AG08396 (cell line): ENCODE measurements around the gene OR7D2.
"Not testable (repeated sequence)": the region's sequence is repeated elsewhere in the genome, so short reads cannot be mapped to it uniquely, and the experiment has no call there.

Source experiments
- DNase-seq: peaks from one replicate; pipeline ENCODE4 v3.0.0; 2012; ENCODE audit warnings: low spot score, mixed read lengths

Gene OR7D2

DNA sequence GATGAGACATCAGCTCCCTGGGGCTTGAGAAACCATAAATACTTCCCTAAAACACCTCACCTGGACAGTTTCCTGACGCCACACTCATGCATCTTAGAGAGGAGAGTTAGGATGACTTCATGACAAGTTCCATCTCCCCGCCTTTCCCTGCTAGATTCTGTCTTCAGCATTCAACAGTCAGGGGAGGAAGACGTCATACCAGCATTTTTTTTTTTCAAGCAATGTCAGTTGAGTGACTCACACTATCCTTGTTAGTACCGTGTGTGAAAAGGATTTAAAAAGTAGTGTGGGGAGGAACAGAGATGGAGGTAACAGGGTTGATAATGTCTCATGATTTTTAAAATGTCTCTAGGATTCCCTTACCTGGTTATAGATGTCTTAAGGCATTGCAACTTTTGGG is at the start of gene OR7D2:
Gene OR7D2 (plus strand): TSS at position 79 of the 400 bp plus-strand sequence. CDS start 6,803 bp downstream, outside the sequence.
- no peak for DNase-seq

DNA sequence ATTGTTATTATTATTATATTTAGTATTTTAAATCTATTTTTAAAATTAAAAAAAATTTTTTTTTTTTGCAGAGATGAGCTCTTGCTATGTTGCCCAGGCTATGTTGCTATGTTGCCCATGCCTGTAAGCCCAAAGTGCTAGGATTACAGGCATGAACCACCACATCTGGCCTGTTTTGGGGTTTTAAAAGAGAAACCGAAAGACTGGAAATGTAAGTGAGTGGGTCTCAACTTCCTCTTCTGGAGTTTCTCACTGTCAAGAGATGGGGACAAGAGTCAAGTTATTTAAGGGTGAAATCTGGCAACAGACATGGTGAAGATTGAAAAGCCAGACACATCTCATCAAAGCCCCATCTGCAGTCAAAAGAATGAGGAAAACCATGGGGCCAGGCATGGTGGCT is 47.8 kb upstream of the OR7D2 start:
- no peak for DNase-seq

DNA sequence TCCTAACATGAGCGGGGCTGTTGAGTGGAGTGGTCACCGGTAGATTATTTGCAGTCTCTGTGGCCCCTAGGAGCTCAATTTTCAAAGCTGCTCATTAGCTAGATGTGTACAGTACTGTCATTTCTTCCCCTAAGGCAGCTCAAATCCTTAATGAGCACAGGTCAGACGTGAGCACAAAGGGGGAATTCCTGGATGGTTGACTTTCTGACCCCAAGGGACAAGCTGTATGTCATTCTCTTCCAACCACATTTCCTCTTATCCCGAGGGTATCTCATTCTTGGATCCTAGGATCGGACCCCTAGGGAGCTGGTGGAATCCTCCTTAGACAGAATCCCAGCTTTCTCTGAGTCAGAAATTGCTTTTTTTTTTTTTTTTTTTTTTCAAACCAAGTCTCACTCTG is 46.4 kb upstream of the OR7D2 start:
- DNase-seq, result no peak

- DNase-seq, result no peak
Measured at GRCh38 chr19:9139609-9140158, 39.1 kb upstream of the OR7D2 start.

DNA sequence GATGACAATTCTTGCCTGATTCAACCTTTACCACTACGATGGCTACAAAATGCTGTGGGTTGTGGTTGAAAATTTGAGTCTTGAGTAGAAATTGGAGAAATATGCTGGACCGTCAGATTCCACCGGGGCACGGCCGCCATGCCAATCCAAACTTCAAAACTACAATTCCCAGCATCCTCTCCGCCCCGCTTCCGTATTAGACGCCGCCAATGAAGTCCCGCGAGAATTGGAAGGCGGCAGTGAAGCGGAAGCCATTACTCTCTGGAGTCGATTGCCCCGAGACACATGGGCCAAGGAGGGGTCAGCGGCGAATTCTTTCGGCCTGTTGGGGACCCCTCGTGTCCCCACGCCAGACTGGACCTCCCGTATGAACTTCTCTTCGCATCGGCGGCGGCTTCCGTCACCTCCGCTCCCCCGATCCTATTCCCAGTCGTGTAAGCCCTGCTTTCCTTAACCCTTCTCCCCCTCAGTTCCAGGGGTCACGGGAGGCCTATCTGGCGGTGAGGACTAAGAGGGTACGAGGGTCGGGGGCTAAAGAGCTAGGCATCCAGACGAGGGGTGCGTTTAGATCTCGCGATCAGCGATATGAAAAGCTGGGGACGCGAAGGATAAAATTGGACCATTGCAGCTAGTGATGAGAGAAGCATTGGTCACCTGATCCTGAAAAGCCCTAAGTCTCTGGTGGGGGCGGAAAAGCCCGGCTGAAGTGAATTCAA is 38.5 kb upstream of the OR7D2 start, which contains the start of gene ZNF317:
Gene ZNF317 (plus strand): TSS at position 239 of the 716 bp plus-strand sequence. CDS start 15,620 bp downstream, outside the sequence.
- DNase-seq, result peak; percentile 90

DNA sequence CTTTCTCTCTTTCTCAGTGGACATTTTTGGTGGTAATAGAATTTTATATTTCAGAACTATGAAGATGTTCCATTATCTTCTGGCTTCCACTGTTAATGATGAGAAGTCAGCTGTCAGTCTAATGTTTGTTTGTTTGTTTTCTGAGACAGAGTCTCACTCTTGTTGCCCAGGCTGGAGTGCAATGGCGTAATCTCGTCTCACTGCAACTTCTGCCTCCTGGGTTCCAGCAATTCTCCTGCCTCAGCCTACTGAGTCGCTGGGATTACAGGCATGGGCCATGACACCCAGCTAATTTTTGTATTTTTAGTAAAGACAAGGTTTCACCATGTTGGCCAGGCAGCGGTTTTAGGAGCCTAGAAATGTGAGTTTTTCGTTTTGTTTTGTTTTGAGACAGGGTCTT is 33.9 kb upstream of the OR7D2 start:
- DNase-seq, result no peak

- DNase-seq, result no peak
Measured at GRCh38 chr19:9146882-9147281, 31.9 kb upstream of the OR7D2 start.

DNA sequence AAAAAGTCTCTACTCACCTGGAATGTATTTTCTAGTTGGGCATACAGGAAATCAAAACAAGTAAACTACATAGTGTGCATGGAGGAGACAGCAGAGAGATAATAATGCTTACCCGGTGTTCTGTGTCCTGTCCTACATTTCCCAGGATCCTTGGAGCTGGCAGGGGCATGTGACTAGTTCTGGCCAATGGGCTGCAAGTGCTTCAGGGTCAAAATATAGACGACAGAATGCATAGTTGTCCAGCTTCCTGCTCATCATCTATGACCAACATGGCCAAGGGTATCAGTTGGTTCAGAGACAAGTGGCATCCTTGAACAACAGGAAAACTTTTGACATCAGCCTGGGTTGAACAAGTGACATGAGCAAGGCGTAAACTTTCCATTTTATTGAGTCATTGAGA is 30.1 kb upstream of the OR7D2 start:
- DNase-seq, result no peak

DNA sequence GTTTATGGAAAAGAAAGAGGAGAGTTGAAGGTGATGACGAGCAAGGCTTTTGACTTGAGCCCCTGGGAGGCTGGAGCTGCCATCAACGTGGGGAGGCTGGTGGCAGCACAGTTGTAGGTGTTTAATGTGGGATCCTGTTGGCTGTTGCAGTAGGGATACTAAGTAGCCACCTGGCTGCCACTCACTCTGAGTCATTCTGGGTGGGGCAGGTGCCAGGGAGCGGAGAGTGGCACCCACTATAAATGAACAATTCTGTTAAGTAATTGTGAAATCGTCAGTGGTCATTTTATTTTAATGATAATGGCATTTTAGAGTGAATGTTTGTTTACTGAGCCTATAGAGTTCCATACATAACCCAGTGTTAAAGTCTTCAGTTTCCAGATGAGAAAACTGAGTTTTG is 28.8 kb upstream of the OR7D2 start:
- no peak for DNase-seq

- DNase-seq, result no peak
Measured at GRCh38 chr19:9150650-9151049, 28.1 kb upstream of the OR7D2 start.

GRCh38 chr19:9151367-9151766 is 27.4 kb upstream of the OR7D2 start:
- DNase-seq, result no peak

DNA sequence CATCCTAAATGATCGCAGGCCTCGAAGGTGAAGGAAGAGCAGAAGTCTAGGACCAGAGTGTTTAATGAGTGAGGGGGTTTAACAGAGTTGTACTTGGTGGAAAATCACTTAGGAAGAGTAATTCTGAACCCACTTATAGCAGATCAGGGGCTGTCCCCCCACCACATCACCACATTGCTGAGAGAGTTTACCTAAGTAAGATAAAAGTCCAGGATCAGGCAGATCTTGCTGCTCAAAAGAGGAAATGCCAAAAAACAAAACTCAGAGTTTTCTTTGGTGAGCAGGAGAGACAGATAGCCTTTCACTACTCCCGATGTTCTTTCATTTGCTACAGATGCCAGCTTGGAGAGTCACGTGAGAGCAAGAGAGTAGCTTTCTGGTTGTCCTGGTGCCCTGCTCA is 23.2 kb upstream of the OR7D2 start:
- DNase-seq, result no peak

GRCh38 chr19:9156304-9156703 is 22.5 kb upstream of the OR7D2 start:
- no peak for DNase-seq

- no peak for DNase-seq
Measured at GRCh38 chr19:9159891-9160290, 18.9 kb upstream of the OR7D2 start.

- no peak for DNase-seq
Measured at GRCh38 chr19:9161427-9161826, 17.4 kb upstream of the OR7D2 start.

GRCh38 chr19:9165261-9165660 is 13.5 kb upstream of the OR7D2 start:
- no peak for DNase-seq

GRCh38 chr19:9166846-9167245 is 11.9 kb upstream of the OR7D2 start:
- DNase-seq, result no peak

DNA sequence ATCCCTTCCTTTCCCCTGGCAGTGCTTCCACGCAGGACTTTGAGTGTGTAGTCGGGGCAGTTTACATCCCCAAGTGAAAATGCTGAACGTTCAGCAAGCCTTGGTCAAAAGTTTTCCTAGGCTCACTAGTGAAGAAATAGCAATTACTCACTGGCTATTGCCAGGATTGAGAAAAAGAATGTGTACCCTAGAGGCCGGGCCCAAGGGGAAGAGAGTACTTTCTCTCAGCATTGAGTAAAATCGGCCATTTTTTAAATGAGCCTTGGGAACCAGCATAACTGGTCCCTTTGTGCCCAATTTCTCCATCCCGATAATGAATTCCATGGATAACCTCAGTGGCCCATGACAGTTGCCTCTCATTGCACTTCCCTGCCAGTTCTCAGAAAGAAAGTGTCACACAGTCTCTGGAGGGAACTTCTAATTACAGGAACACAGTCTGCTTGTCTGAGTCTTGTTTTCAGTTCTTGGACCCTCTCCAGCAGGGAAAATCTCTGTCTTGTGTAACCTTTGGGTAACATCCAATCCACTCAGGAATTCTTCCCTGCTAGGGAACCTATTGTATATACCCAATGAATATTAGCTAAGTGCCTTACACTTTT is 7.3 kb upstream of the OR7D2 start:
- DNase-seq, result no peak

DNA sequence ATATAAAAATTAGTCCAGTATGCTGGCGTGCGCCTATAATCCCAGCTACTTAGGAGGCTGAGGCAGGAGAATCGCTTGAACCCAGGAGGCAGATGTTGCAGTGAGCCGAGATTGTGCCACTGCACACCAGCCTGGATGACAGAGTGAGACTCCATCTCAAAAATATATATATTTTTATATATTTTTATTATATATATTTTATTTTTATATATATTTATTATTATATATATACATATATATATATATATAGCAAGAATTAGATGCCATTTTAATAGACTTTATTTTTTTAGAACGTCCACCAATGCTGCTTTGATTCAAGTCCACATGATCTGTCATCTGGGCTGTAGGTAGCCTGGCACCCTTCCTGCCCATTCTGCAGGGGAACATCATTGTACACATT is 3.5 kb upstream of the OR7D2 start:
- DNase-seq, result no peak

GRCh38 chr19:9183000-9183399 is 4.2 kb downstream of the OR7D2 start:
- no peak for DNase-seq

DNA sequence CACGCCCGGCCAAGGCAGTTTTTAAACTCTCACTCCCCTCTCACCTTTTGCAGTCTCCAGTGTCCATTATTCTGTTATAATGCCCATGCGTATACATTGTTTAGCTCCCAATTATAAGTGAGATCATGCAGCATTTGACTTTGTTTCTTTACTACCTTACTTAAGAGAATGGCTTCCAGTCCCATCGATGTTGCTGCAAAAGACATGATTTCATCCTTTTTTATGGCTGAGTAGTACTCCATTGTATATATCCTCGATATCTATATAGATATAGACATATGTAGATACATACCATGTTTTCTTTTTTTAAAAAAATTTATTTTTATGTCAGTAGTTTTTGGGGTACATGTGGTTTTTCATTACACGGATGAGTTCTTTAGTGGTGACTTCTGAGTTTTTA is 8.4 kb downstream of the OR7D2 start:
- no peak for DNase-seq

GRCh38 chr19:9189535-9189934 is 10.8 kb downstream of the OR7D2 start:
- no peak for DNase-seq

- not testable (repeated sequence) for DNase-seq
Measured at GRCh38 chr19:9198044-9198443, 19.3 kb downstream of the OR7D2 start.
